SK-N-SH (cell line): Measurements from ENCODE around the gene HOXB8.

ENCODE experiments used
- YY1 ChIP-seq: IDR thresholded peaks from 2 replicates; pipeline ENCODE4 v1.4.0; 2012; ENCODE audit warnings: low read depth, mild to moderate bottlenecking
- TF ChIP-seq, protein P1 (sequence below): fragments of 200-600 bp; sonication (generic); IDR thresholded peaks from 2 replicates; pipeline ENCODE4 v1.6.1; 2017; ENCODE audit warnings: antibody characterized with exemption, mild to moderate bottlenecking, moderate library complexity

DNA sequence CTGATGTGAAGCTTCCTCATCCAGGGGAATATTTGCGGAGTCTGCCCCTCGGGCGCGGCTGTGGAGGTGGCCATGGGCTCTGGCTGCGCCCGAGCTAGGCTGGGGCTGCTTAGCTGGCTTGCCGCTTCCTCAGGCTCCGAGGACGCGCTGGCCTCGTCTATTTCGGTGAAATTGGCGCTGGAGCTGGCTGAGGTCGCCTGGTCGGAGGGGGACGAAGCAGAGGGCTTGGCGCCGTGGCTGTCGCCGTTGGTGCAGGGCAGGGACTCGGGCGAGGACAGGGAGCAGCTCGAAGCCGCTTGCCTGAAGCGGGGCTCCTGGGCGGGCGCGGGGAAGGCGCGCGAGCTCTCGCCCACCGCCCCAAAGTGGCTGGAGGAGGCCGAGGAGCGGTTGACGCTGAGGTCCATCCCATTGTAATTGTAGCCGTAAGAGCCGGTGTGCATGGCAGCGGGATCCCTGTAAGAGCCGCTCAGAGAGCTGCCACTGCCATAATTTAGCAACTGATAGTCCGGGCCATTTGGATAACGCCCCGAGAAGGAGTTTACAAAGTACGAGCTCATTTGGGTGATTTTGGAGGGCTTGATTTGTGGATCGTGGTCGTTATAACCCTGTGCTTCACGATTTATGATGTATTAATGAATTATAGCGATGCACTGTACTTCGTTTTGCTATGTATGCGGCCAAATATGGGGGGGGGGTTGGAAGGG is 21.8 kb downstream of the HOXB8 start, which contains the start of gene HOXB5:
- no peak for TF ChIP-seq YY1
- TF ChIP-seq, protein P1, sequence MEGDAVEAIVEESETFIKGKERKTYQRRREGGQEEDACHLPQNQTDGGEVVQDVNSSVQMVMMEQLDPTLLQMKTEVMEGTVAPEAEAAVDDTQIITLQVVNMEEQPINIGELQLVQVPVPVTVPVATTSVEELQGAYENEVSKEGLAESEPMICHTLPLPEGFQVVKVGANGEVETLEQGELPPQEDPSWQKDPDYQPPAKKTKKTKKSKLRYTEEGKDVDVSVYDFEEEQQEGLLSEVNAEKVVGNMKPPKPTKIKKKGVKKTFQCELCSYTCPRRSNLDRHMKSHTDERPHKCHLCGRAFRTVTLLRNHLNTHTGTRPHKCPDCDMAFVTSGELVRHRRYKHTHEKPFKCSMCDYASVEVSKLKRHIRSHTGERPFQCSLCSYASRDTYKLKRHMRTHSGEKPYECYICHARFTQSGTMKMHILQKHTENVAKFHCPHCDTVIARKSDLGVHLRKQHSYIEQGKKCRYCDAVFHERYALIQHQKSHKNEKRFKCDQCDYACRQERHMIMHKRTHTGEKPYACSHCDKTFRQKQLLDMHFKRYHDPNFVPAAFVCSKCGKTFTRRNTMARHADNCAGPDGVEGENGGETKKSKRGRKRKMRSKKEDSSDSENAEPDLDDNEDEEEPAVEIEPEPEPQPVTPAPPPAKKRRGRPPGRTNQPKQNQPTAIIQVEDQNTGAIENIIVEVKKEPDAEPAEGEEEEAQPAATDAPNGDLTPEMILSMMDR, result no peak
